ENCODE data around the gene CCN6. TPM values are rescaled to one million over a fixed set of nuclear protein-coding genes. Genes with fewer than 3 reads are reported as not detected.
"Not testable (repeated sequence)": the region's sequence is repeated elsewhere in the genome, so short reads cannot be mapped to it uniquely, and the experiment has no call there.

Gene CCN6
- total RNA-seq, 1 experiment from 2014 or later, result not detected

DNA sequence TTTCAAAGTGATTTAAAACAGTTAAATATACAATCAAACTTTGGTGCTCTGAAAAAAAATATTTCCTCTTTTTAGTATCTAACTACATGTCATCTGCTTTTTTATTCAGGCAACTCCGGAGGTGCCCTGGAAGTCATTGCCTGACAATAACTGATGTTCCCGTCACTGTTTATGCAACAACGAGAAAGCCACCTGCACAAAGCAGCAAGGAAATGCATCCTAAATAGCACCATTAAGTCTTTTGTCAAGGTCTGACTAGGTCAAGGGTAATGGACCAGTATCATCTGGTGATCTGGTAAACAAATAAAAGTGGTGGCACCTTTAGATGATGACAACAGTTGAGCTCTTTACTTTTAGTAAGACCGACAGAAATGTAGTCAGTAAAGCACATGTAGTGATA lies 46.7 kb downstream of the CCN6 start:
- no peak overlapping the region for H4K8ac ChIP-seq (replicated peaks; ENCODE audit: insufficient read length, low read depth, low read length)
- Mint-ChIP-seq H3K27ac (0 out of 7 replicates have a peak overlapping the region, but pooled peaks of 1 of the 3 experiments have one; percentile 16), H3K36me3 (ENCODE audit: insufficient read depth in 1 of 3, low read depth in 3 of 3) (peaks cover 0 to 6% (median 4%) of the 10 kb centered on the region in 3 experiments; a peak in 5 of 7 replicates), H3K4me1 (peaks cover 20 to 28% of the 10 kb centered on the region in 2 experiments), H3K4me3 (no peak overlapping the region; a peak in 1 of 5 replicates), H3K27me3 (ENCODE audit: low read depth) (no peaks in the 10 kb centered on the region), H3K9me3 (peaks cover 4 to 5% of the 10 kb centered on the region in 2 experiments; a peak in 4 of 5 replicates)
- no peaks in the 10 kb centered on the region for H3K27me3 ChIP-seq (ENCODE audit: insufficient read depth, low read length)
- H3K9ac ChIP-seq (ENCODE audit: extremely low read depth, insufficient read length, low read length), result no peak overlapping the region
- H3K9me3 ChIP-seq (ENCODE audit: control insufficient read depth, low read depth, low read length), result no peaks in the 10 kb centered on the region
- H2AFZ ChIP-seq (ENCODE audit: low read length), result no peak overlapping the region
- H3K56ac ChIP-seq (ENCODE audit: insufficient read length, low read depth, low read length), result no peak overlapping the region
- H3K27ac ChIP-seq (ENCODE audit: insufficient read length, low read depth, low read length), result peak overlapping the region; percentile 75
- no peak overlapping the region for H2BK5ac ChIP-seq (ENCODE audit: insufficient read length, low read length)
- H2AK5ac ChIP-seq (ENCODE audit: insufficient read length, low read length), result no peak overlapping the region
- no peak overlapping the region for H2BK15ac ChIP-seq (ENCODE audit: low read depth, low read length)
- H3K79me2 ChIP-seq (ENCODE audit: insufficient read depth, low read length), result no peaks in the 10 kb centered on the region
- H2BK12ac ChIP-seq (ENCODE audit: insufficient read length, low read depth, low read length), result no peak overlapping the region
- DNase-seq, result peak; percentile 45
- no peak overlapping the region for H4K5ac ChIP-seq (ENCODE audit: insufficient read length, low read depth, low read length)
- TF ChIP-seq, protein P1, sequence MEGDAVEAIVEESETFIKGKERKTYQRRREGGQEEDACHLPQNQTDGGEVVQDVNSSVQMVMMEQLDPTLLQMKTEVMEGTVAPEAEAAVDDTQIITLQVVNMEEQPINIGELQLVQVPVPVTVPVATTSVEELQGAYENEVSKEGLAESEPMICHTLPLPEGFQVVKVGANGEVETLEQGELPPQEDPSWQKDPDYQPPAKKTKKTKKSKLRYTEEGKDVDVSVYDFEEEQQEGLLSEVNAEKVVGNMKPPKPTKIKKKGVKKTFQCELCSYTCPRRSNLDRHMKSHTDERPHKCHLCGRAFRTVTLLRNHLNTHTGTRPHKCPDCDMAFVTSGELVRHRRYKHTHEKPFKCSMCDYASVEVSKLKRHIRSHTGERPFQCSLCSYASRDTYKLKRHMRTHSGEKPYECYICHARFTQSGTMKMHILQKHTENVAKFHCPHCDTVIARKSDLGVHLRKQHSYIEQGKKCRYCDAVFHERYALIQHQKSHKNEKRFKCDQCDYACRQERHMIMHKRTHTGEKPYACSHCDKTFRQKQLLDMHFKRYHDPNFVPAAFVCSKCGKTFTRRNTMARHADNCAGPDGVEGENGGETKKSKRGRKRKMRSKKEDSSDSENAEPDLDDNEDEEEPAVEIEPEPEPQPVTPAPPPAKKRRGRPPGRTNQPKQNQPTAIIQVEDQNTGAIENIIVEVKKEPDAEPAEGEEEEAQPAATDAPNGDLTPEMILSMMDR (conservative IDR thresholded peaks at IDR 0.05), result no peak
- no peaks in the 10 kb centered on the region for H3K79me1 ChIP-seq (ENCODE audit: insufficient read depth, low read depth, low read length, poor library complexity, severe bottlenecking)
- peak overlapping the region; percentile 26 for H3K4me2 ChIP-seq (ENCODE audit: insufficient read depth, insufficient read length, low read length)
- no peak overlapping the region for H2BK120ac ChIP-seq (ENCODE audit: low read depth, low read length, poor library complexity, severe bottlenecking)
- H3K14ac ChIP-seq (ENCODE audit: insufficient read depth, low read length), result no peak overlapping the region
- H3T11ph ChIP-seq (ENCODE audit: low read length), result no peak overlapping the region
- H4K20me1 ChIP-seq (ENCODE audit: control insufficient read depth, insufficient read depth, insufficient read length), result no peaks in the 10 kb centered on the region
- no peaks in the 10 kb centered on the region for H3K23me2 ChIP-seq (ENCODE audit: insufficient read length, low read depth, low read length, poor library complexity, severe bottlenecking)
- peaks cover 12% of the 10 kb centered on the region for H3K4me1 ChIP-seq (ENCODE audit: insufficient read depth, low read length)
- no peak overlapping the region for H4K91ac ChIP-seq (ENCODE audit: insufficient read length, low read depth, low read length)
- no peak overlapping the region for H3K18ac ChIP-seq (ENCODE audit: insufficient read length, low read depth, low read length)
- H2BK20ac ChIP-seq (ENCODE audit: low read depth, low read length, poor library complexity, severe bottlenecking), result no peak overlapping the region
- WGBS (ENCODE audit: extremely low coverage, insufficient read length, low lambda C conversion rate), result no CpG with 5 or more reads among the region's 4 CpGs
- no peak overlapping the region for H3K23ac ChIP-seq (ENCODE audit: insufficient read length, low read depth, low read length)
- no peak overlapping the region for H3K4ac ChIP-seq (ENCODE audit: low read depth, low read length)

DNA sequence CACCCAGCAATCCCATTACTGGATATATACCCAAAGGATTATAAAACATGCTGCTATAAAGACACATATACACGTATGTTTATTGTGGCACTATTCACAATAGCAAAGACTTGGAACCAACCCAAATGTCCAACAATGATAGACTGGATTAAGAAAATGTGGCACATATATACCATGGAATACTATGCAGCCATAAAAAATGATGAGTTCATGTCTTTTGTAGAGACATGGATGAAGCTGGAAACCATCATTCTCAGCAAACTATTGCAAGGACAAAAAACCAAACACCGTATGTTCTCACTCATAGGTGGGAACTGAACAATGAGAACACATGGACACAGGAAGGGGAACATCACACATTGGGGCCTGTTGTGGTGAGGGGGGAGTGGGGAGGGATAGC lies 52.1 kb downstream of the CCN6 start:
- H3K9ac ChIP-seq (ENCODE audit: extremely low read depth, insufficient read length, low read length); H3K27ac ChIP-seq (ENCODE audit: insufficient read length, low read depth, low read length); H3K23me2 ChIP-seq (ENCODE audit: insufficient read length, low read depth, low read length, poor library complexity, severe bottlenecking); DNase-seq; H4K91ac ChIP-seq (ENCODE audit: insufficient read length, low read depth, low read length); H4K5ac ChIP-seq (ENCODE audit: insufficient read length, low read depth, low read length); H2AFZ ChIP-seq (ENCODE audit: low read length); H3K27me3 Mint-ChIP-seq (ENCODE audit: low read depth); H2BK20ac ChIP-seq (ENCODE audit: low read depth, low read length, poor library complexity, severe bottlenecking); H3K36me3 Mint-ChIP-seq (ENCODE audit: insufficient read depth in 1 of 3, low read depth in 3 of 3); H3K4ac ChIP-seq (ENCODE audit: low read depth, low read length); H3K4me2 ChIP-seq (ENCODE audit: insufficient read depth, insufficient read length, low read length); H3T11ph ChIP-seq (ENCODE audit: low read length); H3K4me3 Mint-ChIP-seq; H3K14ac ChIP-seq (ENCODE audit: insufficient read depth, low read length); H3K9me3 ChIP-seq (ENCODE audit: control insufficient read depth, low read depth, low read length); H3K79me2 ChIP-seq (ENCODE audit: insufficient read depth, low read length); H3K79me1 ChIP-seq (ENCODE audit: insufficient read depth, low read depth, low read length, poor library complexity, severe bottlenecking); H2BK12ac ChIP-seq (ENCODE audit: insufficient read length, low read depth, low read length); H3K4me1 ChIP-seq (ENCODE audit: insufficient read depth, low read length); H3K18ac ChIP-seq (ENCODE audit: insufficient read length, low read depth, low read length); H4K20me1 ChIP-seq (ENCODE audit: control insufficient read depth, insufficient read depth, insufficient read length); H3K4me1 Mint-ChIP-seq; H2BK5ac ChIP-seq (ENCODE audit: insufficient read length, low read length); H3K27me3 ChIP-seq (ENCODE audit: insufficient read depth, low read length); H2BK120ac ChIP-seq (ENCODE audit: low read depth, low read length, poor library complexity, severe bottlenecking); H3K27ac Mint-ChIP-seq; H4K8ac ChIP-seq (replicated peaks; ENCODE audit: insufficient read length, low read depth, low read length); H3K56ac ChIP-seq (ENCODE audit: insufficient read length, low read depth, low read length); H2BK15ac ChIP-seq (ENCODE audit: low read depth, low read length); H3K23ac ChIP-seq (ENCODE audit: insufficient read length, low read depth, low read length); H2AK5ac ChIP-seq (ENCODE audit: insufficient read length, low read length); H3K9me3 Mint-ChIP-seq: not testable (repeated sequence)
- WGBS (ENCODE audit: extremely low coverage, insufficient read length, low lambda C conversion rate), result no CpG with 5 or more reads among the region's 2 CpGs
